Measurements from ENCODE around the gene RPL13A.
"Not testable (repeated sequence)": the region's sequence is repeated elsewhere in the genome, so short reads cannot be mapped to it uniquely, and the experiment has no call there.

RPL13A gene

DNA sequence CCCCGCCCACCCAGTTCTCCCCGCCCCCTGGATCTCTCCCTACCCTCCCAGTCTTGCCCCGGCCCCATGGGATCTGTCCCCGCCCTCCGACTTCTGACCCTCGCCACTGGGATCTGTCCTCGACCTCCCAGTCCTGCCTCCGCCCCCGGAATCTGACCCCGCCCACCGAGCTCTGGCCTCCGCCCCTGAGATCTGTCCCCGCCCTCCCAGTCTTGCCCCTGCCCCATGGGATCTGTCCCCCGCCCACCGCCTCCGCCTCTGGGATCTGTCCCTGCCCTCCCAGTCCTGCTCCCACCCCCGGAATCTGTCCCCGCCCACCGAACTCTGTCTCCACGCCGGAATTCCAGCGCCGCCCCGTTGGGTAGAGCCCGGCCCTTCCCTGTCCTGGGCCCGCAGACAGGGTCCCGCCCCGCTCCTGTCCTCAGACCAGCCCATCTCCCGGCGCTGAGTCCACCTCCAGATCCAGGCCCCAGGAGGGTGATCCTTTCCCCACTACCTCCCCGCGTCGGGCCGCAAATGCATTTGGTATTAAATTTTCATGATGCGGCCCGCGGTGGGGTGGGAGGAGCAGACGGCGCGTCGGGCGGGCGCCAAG lies 44.5 kb upstream of the RPL13A start:
- Histone ChIP-seq H3K9ac (peak overlapping the region; percentile 63 to 77 (median 74)), H3K9me3 (replicated peaks in 1 of 11) (no peaks in the 10 kb centered on the region), H3K27ac (peak overlapping the region in 10 of 11 experiments; percentile 4 to 67 (median 51); a peak in 19 of 22 replicates)

GRCh38 chr19:49443366-49444099 lies 43.9 kb upstream of the RPL13A start:
- Histone ChIP-seq H3K36me3 (peaks cover 13 to 27% (median 21%) of the 10 kb centered on the region in 11 experiments; a peak in 21 of 22 replicates), H3K4me1 (peaks cover 54 to 67% (median 57%) of the 10 kb centered on the region in 10 experiments), H4K20me1 (peaks cover 0 to 35% (median 17%) of the 10 kb centered on the region in 11 experiments; a peak in 10 of 22 replicates), H3K9me3 (replicated peaks in 1 of 11) (no peaks in the 10 kb centered on the region), H3K4me3 (peak overlapping the region; percentile 62 to 77 (median 68)), H3K27ac (peak overlapping the region in 10 of 11 experiments; percentile 4 to 67 (median 51); a peak in 20 of 22 replicates), H3K4me2 (peak overlapping the region; percentile 78 to 98 (median 94)), H3K27me3 (peaks cover 40 to 44% (median 41%) of the 10 kb centered on the region in 11 experiments), H3K9ac (peak overlapping the region; percentile 63 to 77 (median 74))
- no peak for TF ChIP-seq Cebpa-rat (IDR thresholded peaks at IDR 0.05)

More for the DNA sequence above, 44.5 kb upstream of the RPL13A start:
- H3K36me3 ChIP-seq: peaks cover 6 to 21% (median 15%) of the 10 kb centered on the region in 11 experiments; a peak in 20 of 22 replicates
- peaks cover 0 to 31% (median 15%) of the 10 kb centered on the region in 11 experiments; a peak in 10 of 22 replicates for H4K20me1 ChIP-seq
- no peak for TF ChIP-seq Cebpa-rat (IDR thresholded peaks at IDR 0.05)
- peak overlapping the region; percentile 62 to 77 (median 68) for H3K4me3 ChIP-seq
- peak overlapping the region; percentile 78 to 98 (median 94) for H3K4me2 ChIP-seq
- peaks cover 47 to 60% (median 50%) of the 10 kb centered on the region in 10 experiments for H3K4me1 ChIP-seq
- peaks cover 46 to 51% (median 48%) of the 10 kb centered on the region in 11 experiments for H3K27me3 ChIP-seq

DNA sequence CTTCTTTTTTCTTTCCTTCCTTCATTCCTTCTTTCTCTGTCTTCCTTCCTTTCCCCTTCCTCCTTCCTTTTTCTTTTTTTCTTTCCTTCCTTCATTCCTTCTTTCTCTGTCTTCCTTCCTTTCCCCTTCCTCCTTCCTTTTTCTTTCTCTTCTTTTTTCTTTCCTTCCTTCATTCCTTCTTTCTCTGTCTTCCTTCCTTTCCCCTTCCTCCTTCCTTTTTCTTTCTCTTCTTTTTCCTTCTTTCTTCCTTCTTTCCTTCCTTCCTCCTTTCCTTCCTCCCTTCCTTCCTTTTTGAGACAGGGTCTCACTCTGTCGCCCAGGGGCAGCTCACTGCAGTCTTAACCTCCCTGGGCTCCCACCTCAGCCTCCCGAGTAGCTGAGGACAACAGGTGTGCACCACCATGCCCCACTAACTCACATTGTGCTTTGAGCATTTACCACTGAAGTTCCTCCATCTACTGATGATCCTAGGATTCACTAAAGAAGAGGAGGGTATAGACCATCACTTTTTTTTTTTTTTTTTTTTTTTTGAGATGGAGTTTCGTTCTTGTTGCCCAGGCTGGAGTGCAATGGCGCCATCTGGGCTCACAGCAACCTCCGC lies 43.2 kb upstream of the RPL13A start:
- H3K27ac ChIP-seq: peak overlapping the region in 1 of 11 experiments; percentile 64; a peak in 1 of 22 replicates
- peaks cover 0 to 35% (median 17%) of the 10 kb centered on the region in 11 experiments; a peak in 10 of 22 replicates for H4K20me1 ChIP-seq
- not testable (repeated sequence) for H3K9me3 ChIP-seq (replicated peaks in 1 of 11)
- H3K36me3 ChIP-seq: peaks cover 19 to 34% (median 28%) of the 10 kb centered on the region in 11 experiments
- peaks cover 33 to 38% (median 34%) of the 10 kb centered on the region in 11 experiments for H3K27me3 ChIP-seq
- H3K9ac ChIP-seq: peak overlapping the region in 1 of 11 experiments; percentile 76; a peak in 4 of 22 replicates
- peak overlapping the region; percentile 78 to 98 (median 94) for H3K4me2 ChIP-seq
- peaks cover 60 to 74% (median 64%) of the 10 kb centered on the region in 10 experiments for H3K4me1 ChIP-seq
- peak overlapping the region in 6 of 10 experiments; percentile 62 to 70 (median 66); a peak in 7 of 20 replicates for H3K4me3 ChIP-seq

GRCh38 chr19:49445997-49446396 lies 41.4 kb upstream of the RPL13A start:
- H3K27me3 ChIP-seq: peaks cover 15 to 20% (median 16%) of the 10 kb centered on the region in 11 experiments
- no peaks in the 10 kb centered on the region for H3K9me3 ChIP-seq (replicated peaks in 1 of 11)
- H3K9ac ChIP-seq: peak overlapping the region in 3 of 11 experiments; percentile 38 to 49 (median 41); a peak in 2 of 22 replicates
- peaks cover 0 to 31% (median 10%) of the 10 kb centered on the region in 11 experiments; a peak in 9 of 22 replicates for H4K20me1 ChIP-seq
- peaks cover 23 to 46% (median 31%) of the 10 kb centered on the region in 11 experiments for H3K36me3 ChIP-seq
- peak overlapping the region in 10 of 11 experiments; percentile 51 to 93 (median 63); a peak in 16 of 22 replicates for H3K4me2 ChIP-seq
- H3K4me1 ChIP-seq: peaks cover 75 to 87% (median 79%) of the 10 kb centered on the region in 10 experiments
- no peak overlapping the region for H3K4me3 ChIP-seq
- TF ChIP-seq Cebpa-rat (IDR thresholded peaks at IDR 0.05): no peak
- H3K27ac ChIP-seq: peak overlapping the region in 4 of 11 experiments; percentile 13 to 34 (median 25); a peak in 2 of 22 replicates

DNA sequence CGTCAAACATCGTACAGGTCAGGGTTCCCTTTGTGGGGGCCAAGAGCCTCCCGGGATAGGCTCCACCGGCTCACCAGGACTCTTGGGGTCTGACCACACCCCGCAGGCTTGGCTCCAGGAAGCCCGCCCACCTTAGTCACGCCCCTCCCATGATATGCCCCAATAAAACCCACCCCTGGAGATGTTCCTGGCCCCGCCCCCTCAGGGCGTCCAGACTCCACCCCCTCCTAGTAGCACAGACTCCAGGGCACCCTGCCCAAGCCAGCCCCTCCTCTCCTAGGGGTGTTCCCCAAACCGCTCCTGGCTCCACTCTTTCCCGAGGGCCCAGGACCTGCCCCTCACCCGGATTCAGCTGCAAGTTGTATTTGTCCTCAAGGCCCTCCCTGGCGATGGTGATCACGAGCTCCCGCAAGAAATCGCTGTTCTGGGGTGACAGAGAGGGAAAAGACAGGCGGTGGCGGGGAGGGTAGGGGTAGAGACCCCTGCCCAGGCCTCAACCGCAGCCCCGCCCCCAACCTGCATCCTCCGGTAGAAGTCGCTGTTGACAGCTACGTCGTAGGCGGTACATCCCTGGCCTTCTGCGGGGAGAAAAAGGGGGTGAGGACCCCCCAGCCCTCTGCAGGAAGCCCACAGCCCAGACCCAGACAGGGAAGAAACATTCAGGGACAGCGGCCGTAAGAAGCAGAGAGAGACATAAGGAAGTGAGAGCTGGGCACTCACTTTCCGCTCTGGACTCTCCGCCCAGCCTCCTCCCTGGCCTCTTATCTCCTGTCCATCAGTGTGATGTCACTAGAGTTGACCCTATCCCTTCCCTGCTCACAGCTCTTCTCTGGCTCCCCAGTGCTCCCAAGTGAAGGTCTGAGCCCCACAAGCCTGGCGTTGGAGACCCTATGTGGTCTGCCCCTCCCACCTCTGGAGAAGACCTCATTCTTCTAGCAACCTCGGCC lies 39.6 kb upstream of the RPL13A start:
- H3K4me2 ChIP-seq: peak overlapping the region; percentile 51 to 93 (median 64)

DNA sequence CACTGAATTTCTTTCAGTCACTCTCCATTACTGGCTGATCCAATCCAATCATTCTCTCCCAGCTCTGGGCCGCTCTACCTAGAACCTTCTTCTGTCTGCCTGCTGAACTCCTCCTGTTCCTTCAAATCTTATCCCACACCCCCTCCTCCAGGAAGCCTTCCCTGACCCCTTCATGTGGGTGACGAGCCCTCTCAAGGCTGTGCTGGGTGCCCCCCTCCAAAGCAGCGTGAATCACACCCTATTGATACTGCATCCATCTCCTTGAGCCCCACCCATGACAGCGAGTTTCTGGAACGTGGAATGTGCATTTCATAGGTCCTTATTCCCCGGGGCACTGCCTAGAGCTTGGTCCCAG lies 39.0 kb upstream of the RPL13A start:
- Histone ChIP-seq H3K9me3 (replicated peaks in 1 of 11) (no peaks in the 10 kb centered on the region), H3K36me3 (peaks cover 23 to 46% (median 31%) of the 10 kb centered on the region in 11 experiments), H3K4me1 (peaks cover 70 to 82% (median 78%) of the 10 kb centered on the region in 10 experiments), H3K4me3 (no peak overlapping the region), H4K20me1 (peaks cover 0 to 31% (median 9%) of the 10 kb centered on the region in 11 experiments; a peak in 9 of 22 replicates), H3K9ac (peak overlapping the region; percentile 5 to 59 (median 27); a peak in 14 of 22 replicates), H3K27ac (peak overlapping the region in 2 of 11 experiments; percentile 29 to 34; a peak in 1 of 22 replicates), H3K27me3 (no peaks in the 10 kb centered on the region), H3K4me2 (peak overlapping the region; percentile 51 to 93 (median 64); a peak in 21 of 22 replicates)
- TF ChIP-seq Cebpa-rat (IDR thresholded peaks at IDR 0.05): no peak

More for the DNA sequence above, 39.6 kb upstream of the RPL13A start:
- H3K9me3 ChIP-seq (replicated peaks in 1 of 11): no peaks in the 10 kb centered on the region
- H3K27ac ChIP-seq: peak overlapping the region in 2 of 11 experiments; percentile 29 to 34; a peak in 1 of 22 replicates
- peak overlapping the region in 10 of 11 experiments; percentile 5 to 59 (median 32); a peak in 13 of 22 replicates for H3K9ac ChIP-seq
- H3K36me3 ChIP-seq: peaks cover 23 to 46% (median 31%) of the 10 kb centered on the region in 11 experiments
- H3K4me3 ChIP-seq: no peak overlapping the region
- no peak for TF ChIP-seq Cebpa-rat (IDR thresholded peaks at IDR 0.05)
- H3K27me3 ChIP-seq: peaks cover 0 to 2% (median 0%) of the 10 kb centered on the region in 11 experiments; a peak in 5 of 22 replicates
- H4K20me1 ChIP-seq: peaks cover 0 to 31% (median 9%) of the 10 kb centered on the region in 11 experiments; a peak in 9 of 22 replicates
- H3K4me1 ChIP-seq: peaks cover 70 to 82% (median 78%) of the 10 kb centered on the region in 10 experiments

GRCh38 chr19:49450405-49450804 lies 37.0 kb upstream of the RPL13A start:
- Histone ChIP-seq H3K9me3 (replicated peaks in 1 of 11) (no peaks in the 10 kb centered on the region), H3K27me3 (no peaks in the 10 kb centered on the region), H3K4me3 (peak overlapping the region; percentile 71 to 96 (median 83)), H4K20me1 (peaks cover 0 to 31% (median 9%) of the 10 kb centered on the region in 11 experiments; a peak in 9 of 22 replicates), H3K27ac (peak overlapping the region in 10 of 11 experiments; percentile 82 to 99 (median 98); a peak in 19 of 22 replicates), H3K4me1 (peaks cover 71 to 80% (median 76%) of the 10 kb centered on the region in 10 experiments), H3K9ac (peak overlapping the region; percentile 80 to 98 (median 89)), H3K36me3 (peaks cover 24 to 51% (median 31%) of the 10 kb centered on the region in 11 experiments), H3K4me2 (peak overlapping the region; percentile 80 to 98 (median 93))
- TF ChIP-seq Cebpa-rat (IDR thresholded peaks at IDR 0.05): no peak
